Neutrophil (primary cell): ENCODE data around the gene DYNC1LI2.
"Not testable (repeated sequence)": the region's sequence is repeated elsewhere in the genome, so short reads cannot be mapped to it uniquely, and the experiment has no call there.

Experiments
- H3K27ac ChIP-seq: fragments of 200-600 bp; sonication (generic); 2 replicates; pipeline ENCODE4 v1.5.1; 2016; ENCODE audit warnings: mild to moderate bottlenecking, moderate library complexity
- H3K27me3 ChIP-seq: fragments of 200-600 bp; sonication (generic); 2 replicates; pipeline ENCODE4 v1.6.0; 2016; ENCODE audit warnings: mild to moderate bottlenecking
- H3K36me3 ChIP-seq: fragments of 200-600 bp; sonication (generic); 2 replicates; pipeline ENCODE4 v1.5.1; 2017
- H3K4me1 ChIP-seq, 2 experiments: fragments of 200-600 bp in 1 of 2; sonication (generic) in 1 of 2; 1 replicate in 1 of 2; 2 replicates in 1 of 2; pipeline versions ENCODE4 v1.5.1 to v1.6.1; 2013 to 2016; ENCODE audit warnings: low read depth in 1 of 2, low read length in 1 of 2, mild to moderate bottlenecking in 1 of 2, moderate library complexity in 1 of 2; ENCODE audit not compliant: control insufficient read depth in 1 of 2, insufficient read depth in 1 of 2
- H3K4me3 ChIP-seq, 2 experiments: fragments of 200-600 bp in 1 of 2; sonication (generic) in 1 of 2; 1 replicate in 1 of 2; 2 replicates in 1 of 2; pipeline ENCODE4 v1.5.1; 2013 to 2016; ENCODE audit warnings: low read depth in 1 of 2, low read length in 1 of 2, mild to moderate bottlenecking in 1 of 2, moderate library complexity in 1 of 2
- H3K9me3 ChIP-seq: fragments of 200-600 bp; sonication (generic); 2 replicates; pipeline ENCODE4 v1.5.1; 2016
- CTCF ChIP-seq: fragments of 200-600 bp; sonication (generic); IDR thresholded peaks from 2 replicates; pipeline ENCODE4 v1.5.1; 2016; ENCODE audit warnings: antibody characterized with exemption

The DYNC1LI2 gene

GRCh38 chr16:66751303-66751991 is at the start of gene DYNC1LI2:
Gene DYNC1LI2, minus strand, starts transcription at chr16:66751609. Its CDS starts 18 bp downstream, at chr16:66751591.
- peaks cover 36 to 37% of the 10 kb centered on the region in 2 experiments for H3K4me1 ChIP-seq
- H3K9me3 ChIP-seq = no peaks in the 10 kb centered on the region
- H3K4me3 ChIP-seq = peak within 1 kb of the TSS; percentile 89 to 98
- H3K36me3 ChIP-seq = peaks cover 18% of the 10 kb centered on the region
- peak; percentile 96 for TF ChIP-seq CTCF
- peaks cover 35% of the 10 kb centered on the region for H3K27me3 ChIP-seq
- peak within 1 kb of the TSS; percentile 92 for H3K27ac ChIP-seq

GRCh38 chr16:66800856-66801255 is 49.4 kb upstream of the DYNC1LI2 start:
- Histone ChIP-seq H3K27me3 (no peaks in the 10 kb centered on the region), H3K27ac (no peak overlapping the region), H3K4me1 (no peaks in the 10 kb centered on the region), H3K4me3 (no peak overlapping the region), H3K9me3 (no peaks in the 10 kb centered on the region), H3K36me3 (peaks cover 33% of the 10 kb centered on the region)
- TF ChIP-seq CTCF = no peak

GRCh38 chr16:66798161-66798560 is 46.8 kb upstream of the DYNC1LI2 start:
- H3K36me3 ChIP-seq = peaks cover 8% of the 10 kb centered on the region
- H3K27ac ChIP-seq = no peak overlapping the region
- no peak overlapping the region for H3K4me3 ChIP-seq
- no peaks in the 10 kb centered on the region for H3K27me3 ChIP-seq
- H3K4me1 ChIP-seq = no peaks in the 10 kb centered on the region
- no peaks in the 10 kb centered on the region for H3K9me3 ChIP-seq
- no peak for TF ChIP-seq CTCF

- not testable (repeated sequence) for H3K27me3 ChIP-seq, H3K4me1 ChIP-seq, H3K9me3 ChIP-seq, H3K4me3 ChIP-seq, H3K36me3 ChIP-seq, H3K27ac ChIP-seq
These were observed 42.6 kb upstream of the DYNC1LI2 start for GRCh38 chr16:66793984-66794383.

DNA sequence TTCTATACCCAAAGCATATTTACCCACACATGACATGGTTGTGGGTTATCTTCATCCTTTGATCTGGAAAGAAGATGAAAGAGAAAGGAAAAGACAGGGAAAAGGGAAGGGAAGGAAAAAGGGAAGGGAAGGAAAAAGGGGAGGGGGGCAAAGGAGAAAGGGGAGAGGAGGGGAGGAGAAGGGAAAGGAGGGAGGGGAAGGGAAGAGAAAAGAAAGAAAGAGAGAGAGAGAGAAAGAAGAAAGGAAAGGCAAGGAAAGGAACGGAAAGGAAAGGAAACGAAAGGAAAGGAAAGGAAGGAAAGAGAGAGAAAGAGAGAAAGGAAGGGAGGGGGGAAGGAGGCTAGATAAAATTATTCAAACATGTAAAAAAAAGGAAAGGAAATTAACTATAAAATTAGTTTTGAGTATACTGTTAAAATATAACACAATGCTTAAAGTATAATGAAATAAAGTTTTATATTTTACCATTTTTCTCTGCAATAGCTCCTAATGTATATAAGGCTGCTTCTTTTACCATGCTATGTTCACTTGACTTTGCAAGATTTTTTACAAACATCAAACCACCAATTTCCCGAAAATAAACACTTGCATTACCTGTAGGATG is 38.8 kb upstream of the DYNC1LI2 start:
- Histone ChIP-seq H3K27me3 (peaks cover 4% of the 10 kb centered on the region), H3K9me3 (no peaks in the 10 kb centered on the region), H3K4me1 (no peaks in the 10 kb centered on the region), H3K4me3 (no peak overlapping the region), H3K36me3 (no peaks in the 10 kb centered on the region), H3K27ac (no peak overlapping the region)
- no peak for TF ChIP-seq CTCF

GRCh38 chr16:66787427-66787826 is 36.0 kb upstream of the DYNC1LI2 start:
- Histone ChIP-seq H3K27ac (no peak overlapping the region), H3K4me3 (no peak overlapping the region), H3K9me3 (no peaks in the 10 kb centered on the region), H3K4me1 (no peaks in the 10 kb centered on the region), H3K27me3 (peaks cover 4% of the 10 kb centered on the region), H3K36me3 (no peaks in the 10 kb centered on the region)
- no peak for TF ChIP-seq CTCF
